ENCODE results near the gene OPALIN. TPM values are rescaled to one million over a fixed set of nuclear protein-coding genes. Genes with fewer than 3 reads are reported as not detected.

The OPALIN gene
- polyA plus RNA-seq, 10 donors = not detected

- peak in 1 of 3 donors; percentile 17 for DNase-seq
These were observed 15.8 kb upstream of the OPALIN start for GRCh38 chr10:96374639-96374984.

GRCh38 chr10:96374004-96374403 lies 15.2 kb upstream of the OPALIN start:
- no peak for DNase-seq

GRCh38 chr10:96371356-96371755 lies 12.6 kb upstream of the OPALIN start:
- DNase-seq = no peak

- peak in 2 of 3 donors; percentile 47 to 53 for DNase-seq
These were observed 11.9 kb upstream of the OPALIN start for GRCh38 chr10:96370584-96371157.

- no peak for DNase-seq
These were observed 11.2 kb upstream of the OPALIN start for GRCh38 chr10:96369890-96370583.

- no peak for DNase-seq
These were observed 10.2 kb upstream of the OPALIN start for GRCh38 chr10:96368971-96369370.

- no peak for DNase-seq
These were observed 8.7 kb upstream of the OPALIN start for GRCh38 chr10:96367470-96367869.

- DNase-seq = no peak
These were observed 7.7 kb upstream of the OPALIN start for GRCh38 chr10:96366508-96366907.

- DNase-seq = no peak
These were observed 6.8 kb upstream of the OPALIN start for GRCh38 chr10:96365571-96365970.

- DNase-seq = no peak
These were observed 2.0 kb upstream of the OPALIN start for GRCh38 chr10:96360766-96361165.

GRCh38 chr10:96360331-96360730 lies 1.5 kb upstream of the OPALIN start:
- no peak for DNase-seq

GRCh38 chr10:96359616-96360015 lies 814 bp upstream of the OPALIN start:
- DNase-seq = no peak

- no peak for DNase-seq
These were observed 1.7 kb downstream of the OPALIN start for GRCh38 chr10:96357038-96357620.

- DNase-seq = no peak
These were observed 6.2 kb downstream of the OPALIN start for GRCh38 chr10:96352582-96352981.

- DNase-seq = no peak
These were observed 6.8 kb downstream of the OPALIN start for GRCh38 chr10:96352027-96352426.

GRCh38 chr10:96346295-96346694 lies 12.5 kb downstream of the OPALIN start:
- DNase-seq = no peak

GRCh38 chr10:96345222-96345621 lies 13.6 kb downstream of the OPALIN start:
- DNase-seq = peak in 1 of 3 donors; percentile 9

GRCh38 chr10:96344178-96344577 lies 14.6 kb downstream of the OPALIN start:
- no peak for DNase-seq

GRCh38 chr10:96342402-96342801 lies 16.4 kb downstream of the OPALIN start:
- no peak for DNase-seq

GRCh38 chr10:96341219-96342182 lies 17.3 kb downstream of the OPALIN start:
- DNase-seq = no peak

GRCh38 chr10:96339956-96340904 lies 18.6 kb downstream of the OPALIN start:
- DNase-seq = peak; percentile 27 to 57 (median 29)

Measured in muscle of back (tissue), 11 donors.